Left ventricle myocardium inferior (tissue), 1 donor: Measurements from ENCODE around the gene SLC22A3. TPM values are rescaled to one million over a fixed set of nuclear protein-coding genes. Genes with fewer than 3 reads are reported as not detected.

ENCODE experiments used
- DNase-seq: peaks from one replicate; pipeline ENCODE4 v3.0.0-alpha.2; 2020
- H3K27ac ChIP-seq: fragments of 200-600 bp; replicated peaks from 2 replicates; pipeline ENCODE4 v1.8.0; 2021
- H3K27me3 ChIP-seq: fragments of 200-600 bp; 2 replicates; pipeline ENCODE4 v1.8.0; 2021; ENCODE audit warnings: low read depth
- H3K36me3 ChIP-seq: fragments of 200-600 bp; 2 replicates; pipeline ENCODE4 v1.8.0; 2021
- H3K4me1 ChIP-seq: fragments of 200-600 bp; 2 replicates; pipeline ENCODE4 v1.8.0; 2021
- H3K4me3 ChIP-seq: fragments of 200-600 bp; 2 replicates; pipeline ENCODE4 v1.8.0; 2021; ENCODE audit warnings: mild to moderate bottlenecking, moderate library complexity
- H3K9me3 ChIP-seq: fragments of 200-600 bp; replicated peaks from 2 replicates; pipeline ENCODE4 v1.8.0; 2021
- intact Hi-C: fragments of 100-400 bp; cut with micrococcal nuclease; formaldehyde crosslinking; loops from one replicate; pipeline ENCODE4 v1.11.0; 2022
- total RNA-seq: library from RNA; stranded (reverse); fragmentation: NEBNext Ultra II Directional; extraction: Animal tissue kit (Norgen Biotek cat#: 25700); gene quantifications from one replicate; pipeline ENCODE4 v1.2.1, GENCODE V29; 2021
- TF ChIP-seq, protein P1 (sequence below): fragments of 200-600 bp; IDR thresholded peaks from 2 replicates; pipeline ENCODE4 v1.8.0; 2021; ENCODE audit warnings: antibody characterized with exemption, mild to moderate bottlenecking, borderline replicate concordance
- donor health status: DM: no; HTN: yes; CAD: no; lungs with severe emphysema.

Gene SLC22A3
- total RNA-seq, 1 donor from 2014 or later, result 1.0 TPM

DNA sequence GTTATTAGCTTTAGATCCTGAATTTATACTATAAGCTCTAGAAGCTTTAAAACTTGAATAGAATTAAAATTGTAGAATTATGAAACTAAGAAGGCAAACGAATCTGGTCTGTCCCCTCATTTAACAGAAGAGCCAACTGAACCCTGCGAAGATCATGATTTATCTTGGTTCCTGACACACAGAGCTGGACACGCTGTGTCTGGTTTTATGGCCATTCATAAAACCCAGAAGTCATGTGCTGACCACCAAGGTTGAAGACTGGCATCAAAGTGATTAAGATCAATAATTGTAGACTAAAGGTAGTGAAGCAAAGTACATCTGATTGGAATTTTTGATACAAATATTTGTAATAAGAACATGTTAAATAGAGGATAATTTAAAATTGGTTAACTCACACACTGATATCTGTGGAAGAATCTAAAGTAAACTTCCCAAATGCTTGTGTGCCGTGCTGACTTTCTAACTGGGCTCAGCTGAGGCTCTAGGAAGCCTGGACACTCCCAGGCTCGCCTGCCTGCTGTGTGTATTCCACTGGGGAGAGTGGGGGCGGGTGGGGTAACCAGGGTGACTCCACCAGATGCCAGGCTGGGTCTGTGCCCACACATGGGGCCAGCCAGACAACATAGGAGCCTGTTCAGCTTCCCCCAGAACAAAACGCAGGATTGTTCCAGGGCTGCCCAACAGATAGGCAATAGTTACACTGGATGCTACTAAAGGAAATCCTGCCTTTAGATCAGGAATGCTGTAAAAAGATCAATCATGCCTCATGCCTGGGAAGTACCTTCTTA lies 42.1 kb upstream of the SLC22A3 start:
- H3K9me3 ChIP-seq, result peaks cover 31% of the 10 kb centered on the region
- H3K27ac ChIP-seq, result no peak overlapping the region
- no peaks in the 10 kb centered on the region for H3K36me3 ChIP-seq
- no peaks in the 10 kb centered on the region for H3K4me1 ChIP-seq
- DNase-seq, result no peak
- TF ChIP-seq, protein P1, sequence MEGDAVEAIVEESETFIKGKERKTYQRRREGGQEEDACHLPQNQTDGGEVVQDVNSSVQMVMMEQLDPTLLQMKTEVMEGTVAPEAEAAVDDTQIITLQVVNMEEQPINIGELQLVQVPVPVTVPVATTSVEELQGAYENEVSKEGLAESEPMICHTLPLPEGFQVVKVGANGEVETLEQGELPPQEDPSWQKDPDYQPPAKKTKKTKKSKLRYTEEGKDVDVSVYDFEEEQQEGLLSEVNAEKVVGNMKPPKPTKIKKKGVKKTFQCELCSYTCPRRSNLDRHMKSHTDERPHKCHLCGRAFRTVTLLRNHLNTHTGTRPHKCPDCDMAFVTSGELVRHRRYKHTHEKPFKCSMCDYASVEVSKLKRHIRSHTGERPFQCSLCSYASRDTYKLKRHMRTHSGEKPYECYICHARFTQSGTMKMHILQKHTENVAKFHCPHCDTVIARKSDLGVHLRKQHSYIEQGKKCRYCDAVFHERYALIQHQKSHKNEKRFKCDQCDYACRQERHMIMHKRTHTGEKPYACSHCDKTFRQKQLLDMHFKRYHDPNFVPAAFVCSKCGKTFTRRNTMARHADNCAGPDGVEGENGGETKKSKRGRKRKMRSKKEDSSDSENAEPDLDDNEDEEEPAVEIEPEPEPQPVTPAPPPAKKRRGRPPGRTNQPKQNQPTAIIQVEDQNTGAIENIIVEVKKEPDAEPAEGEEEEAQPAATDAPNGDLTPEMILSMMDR, result no peak
- H3K4me3 ChIP-seq, result no peak overlapping the region
- intact Hi-C loops, result no loop called here
- peaks cover 7% of the 10 kb centered on the region for H3K27me3 ChIP-seq

DNA sequence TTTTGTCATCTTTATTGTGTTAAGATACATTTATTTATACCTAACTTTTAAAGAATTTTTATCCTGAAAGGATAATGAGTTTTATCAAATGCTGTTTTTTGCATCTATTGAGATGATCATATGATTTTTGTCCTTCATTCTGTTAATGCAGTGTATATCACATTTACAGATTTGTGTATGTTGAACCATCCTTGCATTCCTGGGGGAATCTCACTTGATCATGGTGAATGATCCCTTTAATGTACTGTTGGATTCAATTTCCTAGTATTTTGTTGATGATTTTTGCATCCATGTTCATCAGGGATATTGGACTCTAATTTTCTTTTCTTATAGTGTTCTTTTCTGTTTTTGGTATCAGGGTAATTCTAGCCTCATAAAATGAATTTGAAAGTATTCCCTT lies 38.5 kb upstream of the SLC22A3 start:
- intact Hi-C loops, result no loop called here
- Histone ChIP-seq H3K27me3 (peaks cover 7% of the 10 kb centered on the region), H3K9me3 (peaks cover 66% of the 10 kb centered on the region), H3K4me1 (no peaks in the 10 kb centered on the region), H3K27ac (no peak overlapping the region), H3K4me3 (no peak overlapping the region), H3K36me3 (no peaks in the 10 kb centered on the region)
- TF ChIP-seq, protein P1, result no peak
- DNase-seq, result no peak

DNA sequence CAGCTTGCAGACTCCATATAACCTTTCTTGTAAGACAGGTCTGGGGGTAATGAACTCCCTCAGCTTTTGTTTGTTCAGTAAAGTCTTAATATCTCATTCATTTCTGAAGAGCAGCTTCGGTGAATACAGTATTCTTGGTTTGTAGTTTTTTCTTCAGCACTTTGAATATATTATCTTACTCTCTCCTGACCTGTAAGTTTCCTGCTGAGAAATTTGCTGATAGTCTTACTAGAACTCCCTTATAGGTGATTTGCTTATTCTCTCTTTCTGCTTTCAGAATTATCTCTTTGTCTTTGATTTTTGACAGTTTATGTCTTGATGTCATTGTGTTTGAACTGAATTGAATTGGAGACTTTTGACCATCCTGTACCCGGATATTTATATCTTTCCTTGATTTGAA lies 35.3 kb upstream of the SLC22A3 start:
- H3K9me3 ChIP-seq, result peaks cover 71% of the 10 kb centered on the region

DNA sequence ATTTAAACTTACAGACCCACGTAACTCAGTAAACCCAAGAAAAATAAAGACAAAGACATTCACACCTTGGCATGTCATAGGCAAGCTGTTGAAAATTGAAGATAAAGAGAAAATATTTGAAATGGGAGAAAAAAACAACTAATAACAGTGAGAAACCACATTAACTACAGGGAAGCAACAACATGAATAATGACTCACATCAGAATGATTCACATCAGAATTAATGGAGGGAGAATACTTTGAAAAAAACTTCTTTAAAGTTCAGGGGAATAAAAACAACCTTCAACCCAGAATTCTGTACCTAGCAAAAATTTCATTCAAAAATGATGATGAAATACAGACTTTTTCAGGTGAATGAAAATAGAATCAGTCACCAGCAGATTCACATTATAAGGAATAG lies 32.9 kb upstream of the SLC22A3 start:
- no peaks in the 10 kb centered on the region for H3K36me3 ChIP-seq
- no peaks in the 10 kb centered on the region for H3K27me3 ChIP-seq
- no peak overlapping the region for H3K27ac ChIP-seq
- no peak overlapping the region for H3K4me3 ChIP-seq
- no peak for DNase-seq
- H3K4me1 ChIP-seq, result no peaks in the 10 kb centered on the region
- intact Hi-C loops, result no loop called here
- TF ChIP-seq, protein P1, result no peak
- H3K9me3 ChIP-seq, result peaks cover 49% of the 10 kb centered on the region

More for the DNA sequence above, 35.3 kb upstream of the SLC22A3 start:
- Histone ChIP-seq H3K36me3 (no peaks in the 10 kb centered on the region), H3K27me3 (no peaks in the 10 kb centered on the region), H3K4me1 (no peaks in the 10 kb centered on the region), H3K27ac (no peak overlapping the region), H3K4me3 (no peak overlapping the region)
- DNase-seq, result no peak
- TF ChIP-seq, protein P1, result no peak
- intact Hi-C loops, result no loop called here

DNA sequence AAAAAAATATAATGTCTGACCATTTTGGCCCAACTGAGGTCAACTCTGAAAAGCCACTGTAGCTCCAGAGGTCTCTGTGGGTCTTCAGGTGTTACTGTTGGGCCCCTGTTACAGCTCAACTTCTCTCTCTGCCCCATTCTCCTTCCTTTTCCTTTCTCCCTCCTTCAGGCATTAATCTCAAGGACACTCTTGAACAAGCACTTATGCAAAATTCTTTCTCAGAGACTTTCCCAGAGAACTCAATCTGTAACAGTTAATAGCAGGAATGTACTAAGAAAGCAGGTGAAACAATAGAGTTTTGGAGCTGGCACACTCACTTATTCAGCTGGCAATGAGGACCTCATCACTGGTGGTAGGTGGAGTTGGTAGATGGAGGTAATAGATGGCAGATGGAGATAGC lies 31.9 kb upstream of the SLC22A3 start:
- no peak overlapping the region for H3K4me3 ChIP-seq
- H3K4me1 ChIP-seq, result no peaks in the 10 kb centered on the region
- intact Hi-C loops, result no loop called here
- TF ChIP-seq, protein P1, result no peak
- no peak overlapping the region for H3K27ac ChIP-seq
- peaks cover 45% of the 10 kb centered on the region for H3K9me3 ChIP-seq
- DNase-seq, result no peak
- no peaks in the 10 kb centered on the region for H3K27me3 ChIP-seq
- H3K36me3 ChIP-seq, result no peaks in the 10 kb centered on the region
